K562 (cell line): Measurements from ENCODE around the gene FKBP2. TPM values are rescaled to one million over a fixed set of nuclear protein-coding genes. Genes with fewer than 3 reads are reported as not detected.

ENCODE experiments used
- ATF7 ChIP-seq: fragments of 450-650 bp; IDR thresholded peaks from 2 replicates; pipeline ENCODE4 v1.7.1; 2014; ENCODE audit warnings: mild to moderate bottlenecking, moderate library complexity
- C11orf30 ChIP-seq: fragments of 450-650 bp; IDR thresholded peaks from 2 replicates; pipeline ENCODE4 v1.6.1; 2016; ENCODE audit warnings: low read depth, mild to moderate bottlenecking
- CBFA2T3 ChIP-seq: fragments of 450-650 bp; IDR thresholded peaks from 2 replicates; pipeline ENCODE4 v1.6.1; 2017
- CBX1 ChIP-seq: sonication (generic); IDR thresholded peaks from 2 replicates; pipeline ENCODE4 v1.6.1; 2016; ENCODE audit warnings: antibody characterized with exemption, low read depth, mild to moderate bottlenecking
- GMEB1 ChIP-seq: fragments of 250-450 bp; sonication (Bioruptor Pico); IDR thresholded peaks from 2 replicates; pipeline ENCODE4 v1.4.0; 2020; ENCODE audit warnings: mild to moderate bottlenecking
- KHSRP ChIP-seq: fragments of 450-650 bp; IDR thresholded peaks from 2 replicates; pipeline ENCODE4 v1.6.1; 2017
- MAZ ChIP-seq, 2 experiments: fragments of 450-650 bp in 1 of 2; sonication (generic) in 1 of 2; formaldehyde crosslinking; IDR thresholded peaks in 1 of 2; conservative IDR thresholded peaks in 1 of 2; 2 replicates each; pipeline versions ENCODE4 v1.4.0 to v1.5.0; 2020; ENCODE audit warnings: mild to moderate bottlenecking in 1 of 2, missing genetic modification reagents in 1 of 2
- MYBL2 ChIP-seq, 2 experiments: fragments of 450-650 bp in 1 of 2; sonication (generic) in 1 of 2; formaldehyde crosslinking in 1 of 2; IDR thresholded peaks; 2 replicates each; pipeline versions ENCODE4 v1.6.1 to v1.8.1; 2017 to 2022; ENCODE audit warnings: borderline replicate concordance in 1 of 2, inconsistent platforms in 1 of 2, low read depth in 1 of 2, mild to moderate bottlenecking in 1 of 2, missing genetic modification reagents in 1 of 2, moderate library complexity in 1 of 2
- PRDM10 ChIP-seq: fragments of 450-650 bp; IDR thresholded peaks from 2 replicates; pipeline ENCODE4 v1.6.1; 2018; ENCODE audit not compliant: partially characterized antibody
- TAF9B ChIP-seq: fragments of 450-650 bp; IDR thresholded peaks from 2 replicates; pipeline ENCODE4 v1.6.1; 2018; ENCODE audit warnings: mild to moderate bottlenecking; ENCODE audit not compliant: partially characterized antibody
- TRIM28 ChIP-seq: fragments of 450-650 bp; IDR thresholded peaks from 2 replicates; pipeline ENCODE4 v1.6.1; 2017
- ZFPM2 ChIP-seq: fragments of 250-450 bp; sonication (Bioruptor Pico); IDR thresholded peaks from 2 replicates; pipeline ENCODE4 v1.5.1; 2022; ENCODE audit warnings: mild to moderate bottlenecking
- ZNF23 ChIP-seq: fragments of 250-450 bp; sonication (Bioruptor Pico); IDR thresholded peaks from 2 replicates; pipeline ENCODE4 v1.4.0; 2020; ENCODE audit warnings: mild to moderate bottlenecking
- ZNF324 ChIP-seq: fragments of 250-450 bp; sonication (Bioruptor Pico); IDR thresholded peaks from 2 replicates; pipeline ENCODE4 v1.4.0; 2020; ENCODE audit warnings: mild to moderate bottlenecking
- polyA plus RNA-seq, 8 experiments: library from polyadenylated mRNA; depleted of rRNA in 4 of 8; stranded (reverse) in 5 of 8; unstranded in 3 of 8; fragments of >200 nt; fragmentation: Nextera tagmentation in 2 of 8; fragmentation: Illumina TruSeq in 1 of 8; extraction: Ambion mirVana in 2 of 8; extraction: Trizol in 1 of 8; gene quantifications; 2 replicates each; pipeline versions ENCODE4 v1.2.1 to v1.2.3, GENCODE V29; 2011 to 2014; ENCODE audit warnings: inconsistent platforms in 1 of 8, missing spikeins in 1 of 8
- total RNA-seq, 7 experiments: library from RNA; depleted of rRNA in 6 of 7; stranded (reverse); fragments of >200 nt in 6 of 7; fragmentation: Illumina TruSeq in 2 of 7; extraction: Trizol in 2 of 7; gene quantifications; 2 replicates each; pipeline versions ENCODE4 v1.2.1 to v1.2.3, GENCODE V29; 2011 to 2021; ENCODE audit warnings: low replicate concordance in 1 of 7
- TF ChIP-seq, protein P1 (sequence below), 2 experiments: fragments of 450-650 bp; IDR thresholded peaks; 2 replicates each; pipeline ENCODE4 v1.6.1; 2018; ENCODE audit warnings: mild to moderate bottlenecking in 2 of 2, low read depth in 1 of 2; ENCODE audit not compliant: partially characterized antibody in 2 of 2

FKBP2 gene
- total and polyA plus RNA-seq, 9 of the 15 experiments (the other 6 are each of a cell fraction or from before 2014, with no cell fraction given) = 3.5 to 151 (median 58.1) TPM

DNA sequence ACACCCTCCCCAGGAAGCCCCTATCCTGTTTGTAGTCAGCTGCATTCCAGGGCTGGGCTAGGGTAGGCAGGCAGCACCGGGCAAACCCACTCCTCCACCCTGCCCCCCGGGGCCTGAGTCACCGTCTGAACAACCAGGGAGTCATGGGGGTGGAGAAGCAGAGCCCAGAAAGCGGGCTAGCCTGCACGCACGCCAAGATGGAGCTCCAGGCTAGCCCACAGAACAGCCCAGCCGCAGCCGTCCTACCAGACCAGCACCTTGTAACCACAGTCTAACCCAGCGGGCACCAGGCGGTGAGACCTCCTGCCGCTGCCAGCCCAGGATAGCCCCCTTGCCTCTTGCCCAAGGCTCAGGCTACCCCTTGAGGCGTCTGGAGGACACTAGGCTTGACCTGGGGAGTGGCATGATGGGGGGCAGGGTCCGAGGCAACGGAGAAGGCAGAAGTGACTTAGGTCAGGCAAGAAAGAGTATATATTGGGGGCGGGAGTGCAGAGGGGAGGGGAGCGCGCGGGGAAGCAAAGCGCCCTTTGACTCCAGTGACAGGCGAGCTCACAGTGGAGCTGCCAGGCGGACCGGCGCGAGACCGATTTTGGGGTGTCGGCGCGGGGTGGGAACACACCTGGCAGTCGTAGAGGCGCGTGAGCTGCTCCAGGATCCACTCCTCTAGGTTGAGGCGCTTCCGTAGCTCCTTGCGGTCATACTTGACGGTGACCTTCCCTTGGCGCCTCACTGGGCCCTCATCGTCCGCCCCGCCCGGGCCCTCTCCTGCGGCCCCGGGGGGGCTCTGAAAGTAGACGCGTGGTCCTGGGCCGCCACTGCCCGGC lies 5.1 kb downstream of the FKBP2 start (continued):
- no peak for TF ChIP-seq MYBL2 (IDR thresholded peaks at IDR 0.05; ENCODE audit: low read depth)
- TF ChIP-seq MYBL2 (CRISPR knock-in tag; IDR thresholded peaks at IDR 0.05; ENCODE audit: borderline replicate concordance) = no peak
- no peak for TF ChIP-seq TRIM28
- TF ChIP-seq ZNF324 (CRISPR knock-in tag) = no peak
- no peak for TF ChIP-seq ZFPM2
- no peak for TF ChIP-seq KHSRP
- TF ChIP-seq ZNF23 (CRISPR knock-in tag) = no peak
- TF ChIP-seq GMEB1 = no peak
- no peak for TF ChIP-seq C11orf30
- no peak; the same call in 1 of the 2 replicates for TF ChIP-seq CBFA2T3
- TF ChIP-seq ATF7 = peak; percentile 22; the same call in 1 of the 2 replicates
- TF ChIP-seq PRDM10 = peak; percentile 58
- peak in 1 of 2 experiments; percentile 65; a peak in 3 of 4 replicates for TF ChIP-seq MAZ (CRISPR knock-in tag; conservative IDR thresholded peaks at IDR 0.05 in 1 of 2, IDR thresholded peaks at IDR 0.05 in 1 of 2)
- no peak for TF ChIP-seq CBX1
- no peak for TF ChIP-seq TAF9B
- TF ChIP-seq, protein P1, sequence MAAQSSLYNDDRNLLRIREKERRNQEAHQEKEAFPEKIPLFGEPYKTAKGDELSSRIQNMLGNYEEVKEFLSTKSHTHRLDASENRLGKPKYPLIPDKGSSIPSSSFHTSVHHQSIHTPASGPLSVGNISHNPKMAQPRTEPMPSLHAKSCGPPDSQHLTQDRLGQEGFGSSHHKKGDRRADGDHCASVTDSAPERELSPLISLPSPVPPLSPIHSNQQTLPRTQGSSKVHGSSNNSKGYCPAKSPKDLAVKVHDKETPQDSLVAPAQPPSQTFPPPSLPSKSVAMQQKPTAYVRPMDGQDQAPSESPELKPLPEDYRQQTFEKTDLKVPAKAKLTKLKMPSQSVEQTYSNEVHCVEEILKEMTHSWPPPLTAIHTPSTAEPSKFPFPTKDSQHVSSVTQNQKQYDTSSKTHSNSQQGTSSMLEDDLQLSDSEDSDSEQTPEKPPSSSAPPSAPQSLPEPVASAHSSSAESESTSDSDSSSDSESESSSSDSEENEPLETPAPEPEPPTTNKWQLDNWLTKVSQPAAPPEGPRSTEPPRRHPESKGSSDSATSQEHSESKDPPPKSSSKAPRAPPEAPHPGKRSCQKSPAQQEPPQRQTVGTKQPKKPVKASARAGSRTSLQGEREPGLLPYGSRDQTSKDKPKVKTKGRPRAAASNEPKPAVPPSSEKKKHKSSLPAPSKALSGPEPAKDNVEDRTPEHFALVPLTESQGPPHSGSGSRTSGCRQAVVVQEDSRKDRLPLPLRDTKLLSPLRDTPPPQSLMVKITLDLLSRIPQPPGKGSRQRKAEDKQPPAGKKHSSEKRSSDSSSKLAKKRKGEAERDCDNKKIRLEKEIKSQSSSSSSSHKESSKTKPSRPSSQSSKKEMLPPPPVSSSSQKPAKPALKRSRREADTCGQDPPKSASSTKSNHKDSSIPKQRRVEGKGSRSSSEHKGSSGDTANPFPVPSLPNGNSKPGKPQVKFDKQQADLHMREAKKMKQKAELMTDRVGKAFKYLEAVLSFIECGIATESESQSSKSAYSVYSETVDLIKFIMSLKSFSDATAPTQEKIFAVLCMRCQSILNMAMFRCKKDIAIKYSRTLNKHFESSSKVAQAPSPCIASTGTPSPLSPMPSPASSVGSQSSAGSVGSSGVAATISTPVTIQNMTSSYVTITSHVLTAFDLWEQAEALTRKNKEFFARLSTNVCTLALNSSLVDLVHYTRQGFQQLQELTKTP (IDR thresholded peaks at IDR 0.05; ENCODE audit: low read depth in 1 of 2, partially characterized antibody in 2 of 2) = no peak
